ENCODE data around the gene SOD2. TPM values are rescaled to one million over a fixed set of nuclear protein-coding genes. Genes with fewer than 3 reads are reported as not detected.

The SOD2 gene
- total and polyA plus RNA-seq, 9 of the 15 experiments (the other 6 are each of a cell fraction or from before 2014, with no cell fraction given): 39.8 to 140 (median 95.8) TPM

GRCh38 chr6:159654483-159655098 is 38.5 kb downstream of the SOD2 start (continued):
- TF ChIP-seq REST (IDR thresholded peaks at IDR 0.05; ENCODE audit: borderline replicate concordance) (peak; percentile 54; the same call in 1 of the 2 replicates), REST (CRISPR knock-in tag; IDR thresholded peaks at IDR 0.05; ENCODE audit: low read depth) (no peak), RAD51 (IDR thresholded peaks at IDR 0.05; ENCODE audit: borderline replicate concordance, low read depth) (no peak), PTTG1 (tag; IDR thresholded peaks at IDR 0.05; ENCODE audit: low read depth) (no peak), ELF2 (CRISPR knock-in tag; IDR thresholded peaks at IDR 0.05) (no peak), NCOA1 (IDR thresholded peaks at IDR 0.05; ENCODE audit: low read depth) (no peak), ZFPM2 (CRISPR knock-in tag; IDR thresholded peaks at IDR 0.05) (no peak), HOMEZ (CRISPR knock-in tag; IDR thresholded peaks at IDR 0.05) (no peak), ZNF384 (IDR thresholded peaks at IDR 0.05; ENCODE audit: low read depth, low read length) (no peak), ZNF212 (CRISPR knock-in tag; IDR thresholded peaks at IDR 0.05) (no peak), MYC (IDR thresholded peaks at IDR 0.05; ENCODE audit: low read depth, low read length) (no peak), MYC (CRISPR knock-in tag; IDR thresholded peaks at IDR 0.05; ENCODE audit: borderline replicate concordance, low read depth) (no peak), NKRF (IDR thresholded peaks at IDR 0.05; ENCODE audit: borderline replicate concordance) (no peak), STAT6 (CRISPR knock-in tag; IDR thresholded peaks at IDR 0.05) (no peak), TARDBP (IDR thresholded peaks at IDR 0.05) (no peak)
